ENCODE measurements around the gene CAMSAP2. TPM values are rescaled to one million over a fixed set of nuclear protein-coding genes. Genes with fewer than 3 reads are reported as not detected.
"Not testable (repeated sequence)": the region's sequence is repeated elsewhere in the genome, so short reads cannot be mapped to it uniquely, and the experiment has no call there.

The CAMSAP2 gene
- total RNA-seq, 1 donor from 2014 or later, result 39.5 TPM

DNA sequence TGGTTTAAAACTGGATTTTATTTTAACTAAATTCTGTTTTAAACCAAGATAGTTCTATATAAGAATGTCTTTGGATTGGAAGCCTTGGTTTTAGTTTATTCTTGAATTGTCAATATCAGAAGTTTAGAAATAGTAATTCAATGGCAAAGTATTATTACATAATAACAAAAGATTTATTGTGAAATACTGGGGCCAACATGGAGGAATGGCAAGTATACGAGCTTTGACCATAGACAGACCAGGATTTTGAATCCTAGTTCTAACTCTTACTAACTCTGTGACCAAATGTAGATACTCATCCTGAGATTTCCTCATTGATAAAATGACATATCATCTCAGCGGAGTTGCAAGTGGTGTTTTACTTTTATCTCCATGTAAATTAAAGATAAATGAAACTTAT, 63.3 kb downstream of the CAMSAP2 start:
- H3K4me1 Mint-ChIP-seq (ENCODE audit: unreplicated experiment), result peaks cover 5% of the 10 kb centered on the region
- no peaks in the 10 kb centered on the region for H3K9me3 Mint-ChIP-seq (ENCODE audit: unreplicated experiment)
- DNase-seq (ENCODE audit: low spot score), result no peak
- no peaks in the 10 kb centered on the region for H3K36me3 Mint-ChIP-seq (ENCODE audit: low read depth, unreplicated experiment)
- TF ChIP-seq, protein P1, sequence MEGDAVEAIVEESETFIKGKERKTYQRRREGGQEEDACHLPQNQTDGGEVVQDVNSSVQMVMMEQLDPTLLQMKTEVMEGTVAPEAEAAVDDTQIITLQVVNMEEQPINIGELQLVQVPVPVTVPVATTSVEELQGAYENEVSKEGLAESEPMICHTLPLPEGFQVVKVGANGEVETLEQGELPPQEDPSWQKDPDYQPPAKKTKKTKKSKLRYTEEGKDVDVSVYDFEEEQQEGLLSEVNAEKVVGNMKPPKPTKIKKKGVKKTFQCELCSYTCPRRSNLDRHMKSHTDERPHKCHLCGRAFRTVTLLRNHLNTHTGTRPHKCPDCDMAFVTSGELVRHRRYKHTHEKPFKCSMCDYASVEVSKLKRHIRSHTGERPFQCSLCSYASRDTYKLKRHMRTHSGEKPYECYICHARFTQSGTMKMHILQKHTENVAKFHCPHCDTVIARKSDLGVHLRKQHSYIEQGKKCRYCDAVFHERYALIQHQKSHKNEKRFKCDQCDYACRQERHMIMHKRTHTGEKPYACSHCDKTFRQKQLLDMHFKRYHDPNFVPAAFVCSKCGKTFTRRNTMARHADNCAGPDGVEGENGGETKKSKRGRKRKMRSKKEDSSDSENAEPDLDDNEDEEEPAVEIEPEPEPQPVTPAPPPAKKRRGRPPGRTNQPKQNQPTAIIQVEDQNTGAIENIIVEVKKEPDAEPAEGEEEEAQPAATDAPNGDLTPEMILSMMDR (IDR thresholded peaks at IDR 0.05; ENCODE audit: unreplicated experiment), result no peak
- no peaks in the 10 kb centered on the region for H3K27me3 Mint-ChIP-seq (ENCODE audit: unreplicated experiment)
- H3K4me3 Mint-ChIP-seq (ENCODE audit: unreplicated experiment), result no peak overlapping the region
- no peak overlapping the region for H3K27ac Mint-ChIP-seq (ENCODE audit: unreplicated experiment)

- Mint-ChIP-seq H3K9me3 (ENCODE audit: unreplicated experiment) (no peaks in the 10 kb centered on the region), H3K4me3 (ENCODE audit: unreplicated experiment) (no peak overlapping the region), H3K4me1 (ENCODE audit: unreplicated experiment) (peaks cover 5% of the 10 kb centered on the region), H3K27me3 (ENCODE audit: unreplicated experiment) (no peaks in the 10 kb centered on the region), H3K36me3 (ENCODE audit: low read depth, unreplicated experiment) (no peaks in the 10 kb centered on the region), H3K27ac (ENCODE audit: unreplicated experiment) (peak overlapping the region; percentile 36)
- DNase-seq (ENCODE audit: low spot score), result peak; percentile 79
- TF ChIP-seq, protein P1 (IDR thresholded peaks at IDR 0.05; ENCODE audit: unreplicated experiment), result peak; percentile 92
Measured at GRCh38 chr1:200802865-200803512, 64.3 kb downstream of the CAMSAP2 start.

GRCh38 chr1:200805719-200806118, 67.0 kb downstream of the CAMSAP2 start:
- Mint-ChIP-seq H3K9me3 (ENCODE audit: unreplicated experiment) (no peaks in the 10 kb centered on the region), H3K27me3 (ENCODE audit: unreplicated experiment) (no peaks in the 10 kb centered on the region), H3K27ac (ENCODE audit: unreplicated experiment) (no peak overlapping the region), H3K4me3 (ENCODE audit: unreplicated experiment) (no peak overlapping the region), H3K36me3 (ENCODE audit: low read depth, unreplicated experiment) (peaks cover 6% of the 10 kb centered on the region), H3K4me1 (ENCODE audit: unreplicated experiment) (peaks cover 5% of the 10 kb centered on the region)
- TF ChIP-seq, protein P1 (IDR thresholded peaks at IDR 0.05; ENCODE audit: unreplicated experiment), result no peak
- no peak for DNase-seq (ENCODE audit: low spot score)

- H3K27ac Mint-ChIP-seq (ENCODE audit: unreplicated experiment), result no peak overlapping the region
- H3K9me3 Mint-ChIP-seq (ENCODE audit: unreplicated experiment), result no peaks in the 10 kb centered on the region
- H3K4me3 Mint-ChIP-seq (ENCODE audit: unreplicated experiment), result no peak overlapping the region
- DNase-seq (ENCODE audit: low spot score), result no peak
- TF ChIP-seq, protein P1 (IDR thresholded peaks at IDR 0.05; ENCODE audit: unreplicated experiment), result no peak
- peaks cover 28% of the 10 kb centered on the region for H3K36me3 Mint-ChIP-seq (ENCODE audit: low read depth, unreplicated experiment)
- peaks cover 3% of the 10 kb centered on the region for H3K27me3 Mint-ChIP-seq (ENCODE audit: unreplicated experiment)
- peaks cover 3% of the 10 kb centered on the region for H3K4me1 Mint-ChIP-seq (ENCODE audit: unreplicated experiment)
Measured at GRCh38 chr1:200808846-200809245, 70.2 kb downstream of the CAMSAP2 start.

DNA sequence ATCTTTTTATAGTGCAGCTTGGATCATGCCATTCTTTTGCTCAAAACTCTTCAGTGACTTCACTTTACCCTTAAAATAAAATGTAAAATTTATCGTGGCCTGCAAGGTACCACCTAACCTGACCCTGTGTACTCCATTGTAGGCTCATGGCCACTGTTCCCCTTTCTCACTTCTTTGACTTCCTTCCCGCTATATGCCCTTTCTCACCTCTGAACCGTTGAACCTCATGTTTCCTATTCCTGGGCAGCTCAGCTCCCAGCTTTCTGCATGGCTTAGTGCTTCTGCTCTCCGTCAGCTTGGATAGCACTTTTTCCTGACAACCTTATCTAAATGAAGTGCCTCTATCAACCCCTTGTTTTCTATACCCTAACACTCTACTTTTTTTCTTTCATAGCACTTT, 73.0 kb downstream of the CAMSAP2 start:
- peaks cover 28% of the 10 kb centered on the region for H3K36me3 Mint-ChIP-seq (ENCODE audit: low read depth, unreplicated experiment)
- H3K9me3 Mint-ChIP-seq (ENCODE audit: unreplicated experiment), result no peaks in the 10 kb centered on the region
- H3K27ac Mint-ChIP-seq (ENCODE audit: unreplicated experiment), result peak overlapping the region; percentile 45
- peaks cover 3% of the 10 kb centered on the region for H3K27me3 Mint-ChIP-seq (ENCODE audit: unreplicated experiment)
- TF ChIP-seq, protein P1 (IDR thresholded peaks at IDR 0.05; ENCODE audit: unreplicated experiment), result no peak
- H3K4me1 Mint-ChIP-seq (ENCODE audit: unreplicated experiment), result peaks cover 3% of the 10 kb centered on the region
- no peak overlapping the region for H3K4me3 Mint-ChIP-seq (ENCODE audit: unreplicated experiment)
- no peak for DNase-seq (ENCODE audit: low spot score)

DNA sequence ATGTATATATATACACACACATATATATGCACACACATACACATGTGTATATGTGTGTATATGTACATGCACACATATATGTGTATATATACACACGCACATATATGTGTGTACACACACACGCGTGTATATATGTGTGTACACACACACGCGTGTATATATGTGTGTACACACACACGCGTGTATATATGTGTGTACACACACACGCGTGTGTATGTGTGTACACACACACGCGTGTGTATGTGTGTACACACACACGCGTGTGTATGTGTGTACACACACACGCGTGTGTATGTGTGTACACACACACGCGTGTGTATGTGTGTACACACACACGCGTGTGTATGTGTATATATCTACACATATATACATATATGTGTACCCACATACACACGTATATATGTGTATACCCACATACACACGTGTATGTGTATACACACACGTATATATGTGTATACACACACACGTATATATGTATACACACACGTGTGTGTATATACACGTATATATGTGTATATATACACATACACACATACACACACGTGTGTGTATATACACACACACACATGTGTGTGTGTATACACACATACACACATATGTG, 78.0 kb downstream of the CAMSAP2 start:
- H3K27me3 Mint-ChIP-seq (ENCODE audit: unreplicated experiment); H3K4me1 Mint-ChIP-seq (ENCODE audit: unreplicated experiment); H3K4me3 Mint-ChIP-seq (ENCODE audit: unreplicated experiment); H3K9me3 Mint-ChIP-seq (ENCODE audit: unreplicated experiment); H3K27ac Mint-ChIP-seq (ENCODE audit: unreplicated experiment); DNase-seq (ENCODE audit: low spot score): not testable (repeated sequence)
- H3K36me3 Mint-ChIP-seq (ENCODE audit: low read depth, unreplicated experiment), result peaks cover 13% of the 10 kb centered on the region

All from endothelial cell (in vitro differentiated cells).